ENCODE data around the gene RGS12. TPM values are rescaled to one million over a fixed set of nuclear protein-coding genes. Genes with fewer than 3 reads are reported as not detected.

The RGS12 gene
- total RNA-seq, 1 experiment from 2014 or later = 16.9 TPM

DNA sequence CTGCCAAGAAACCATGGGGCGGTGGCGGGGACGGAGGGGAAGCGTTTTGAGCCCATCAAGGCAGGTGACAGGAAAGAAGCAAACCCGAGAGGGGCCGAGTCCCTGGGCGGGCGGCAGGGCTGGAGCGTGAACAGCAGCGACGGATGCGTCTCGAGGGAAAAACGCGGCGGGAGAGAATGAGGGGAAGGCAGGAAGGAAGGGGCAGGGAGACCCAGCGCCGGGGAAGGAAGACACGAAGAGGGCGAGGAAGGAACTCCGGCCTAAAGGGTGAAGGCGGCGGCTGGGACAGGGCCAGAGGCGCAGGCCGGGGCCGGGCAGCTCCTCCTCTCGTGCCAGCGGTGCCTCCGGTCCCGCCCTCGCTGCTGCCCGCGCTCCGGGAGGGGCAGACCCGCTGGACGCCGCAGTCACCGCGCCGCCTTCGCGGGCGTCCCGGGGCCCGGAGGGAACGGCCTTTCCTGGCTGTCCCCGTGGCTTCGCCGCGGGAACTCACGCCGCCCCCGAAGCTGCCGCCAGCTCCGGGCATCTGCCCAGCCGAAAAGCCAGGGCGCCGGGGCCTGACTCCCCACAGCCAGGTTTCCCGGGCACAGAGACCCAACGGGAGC is 751 bp upstream of the RGS12 start:
- no peaks in the 10 kb centered on the region; a peak in 1 of 7 replicates for H3K36me3 Mint-ChIP-seq (ENCODE audit: insufficient read depth in 1 of 3, low read depth in 3 of 3)
- Histone ChIP-seq H3K23me2 (ENCODE audit: insufficient read length, low read depth, low read length, poor library complexity, severe bottlenecking) (peaks cover 16% of the 10 kb centered on the region), H3K4ac (ENCODE audit: low read depth, low read length) (no peak overlapping the region), H3K9me3 (ENCODE audit: control insufficient read depth, low read depth, low read length) (no peaks in the 10 kb centered on the region), H4K20me1 (ENCODE audit: control insufficient read depth, insufficient read depth, insufficient read length) (no peaks in the 10 kb centered on the region), H3K9ac (ENCODE audit: extremely low read depth, insufficient read length, low read length) (no peak overlapping the region), H2BK15ac (ENCODE audit: low read depth, low read length) (no peak overlapping the region), H3K4me2 (ENCODE audit: insufficient read depth, insufficient read length, low read length) (peak overlapping the region; percentile 71), H2AK5ac (ENCODE audit: insufficient read length, low read length) (no peak overlapping the region), H4K8ac (replicated peaks; ENCODE audit: insufficient read length, low read depth, low read length) (no peak overlapping the region), H3K79me1 (ENCODE audit: insufficient read depth, low read depth, low read length, poor library complexity, severe bottlenecking) (no peaks in the 10 kb centered on the region), H3K23ac (ENCODE audit: insufficient read length, low read depth, low read length) (no peak overlapping the region), H3K14ac (ENCODE audit: insufficient read depth, low read length) (no peak overlapping the region), H3K79me2 (ENCODE audit: insufficient read depth, low read length) (no peaks in the 10 kb centered on the region), H3T11ph (ENCODE audit: low read length) (no peak overlapping the region), H2BK5ac (ENCODE audit: insufficient read length, low read length) (no peak overlapping the region), H3K56ac (ENCODE audit: insufficient read length, low read depth, low read length) (no peak overlapping the region), H3K27me3 (ENCODE audit: insufficient read depth, low read length) (no peaks in the 10 kb centered on the region; the same call in 1 of the 2 replicates), H4K5ac (ENCODE audit: insufficient read length, low read depth, low read length) (no peak overlapping the region), H3K4me1 (ENCODE audit: insufficient read depth, low read length) (no peaks in the 10 kb centered on the region), H2BK120ac (ENCODE audit: low read depth, low read length, poor library complexity, severe bottlenecking) (no peak overlapping the region), H4K91ac (ENCODE audit: insufficient read length, low read depth, low read length) (no peak overlapping the region), H2AFZ (ENCODE audit: low read length) (no peak overlapping the region), H2BK12ac (ENCODE audit: insufficient read length, low read depth, low read length) (no peak overlapping the region), H2BK20ac (ENCODE audit: low read depth, low read length, poor library complexity, severe bottlenecking) (no peak overlapping the region), H3K27ac (ENCODE audit: insufficient read length, low read depth, low read length) (no peak overlapping the region), H3K18ac (ENCODE audit: insufficient read length, low read depth, low read length) (no peak overlapping the region)
- no CpG with 5 or more reads among the region's 60 CpGs for WGBS (ENCODE audit: extremely low coverage, insufficient read length, low lambda C conversion rate)
- H3K27ac Mint-ChIP-seq = no peak overlapping the region
- TF ChIP-seq, protein P1, sequence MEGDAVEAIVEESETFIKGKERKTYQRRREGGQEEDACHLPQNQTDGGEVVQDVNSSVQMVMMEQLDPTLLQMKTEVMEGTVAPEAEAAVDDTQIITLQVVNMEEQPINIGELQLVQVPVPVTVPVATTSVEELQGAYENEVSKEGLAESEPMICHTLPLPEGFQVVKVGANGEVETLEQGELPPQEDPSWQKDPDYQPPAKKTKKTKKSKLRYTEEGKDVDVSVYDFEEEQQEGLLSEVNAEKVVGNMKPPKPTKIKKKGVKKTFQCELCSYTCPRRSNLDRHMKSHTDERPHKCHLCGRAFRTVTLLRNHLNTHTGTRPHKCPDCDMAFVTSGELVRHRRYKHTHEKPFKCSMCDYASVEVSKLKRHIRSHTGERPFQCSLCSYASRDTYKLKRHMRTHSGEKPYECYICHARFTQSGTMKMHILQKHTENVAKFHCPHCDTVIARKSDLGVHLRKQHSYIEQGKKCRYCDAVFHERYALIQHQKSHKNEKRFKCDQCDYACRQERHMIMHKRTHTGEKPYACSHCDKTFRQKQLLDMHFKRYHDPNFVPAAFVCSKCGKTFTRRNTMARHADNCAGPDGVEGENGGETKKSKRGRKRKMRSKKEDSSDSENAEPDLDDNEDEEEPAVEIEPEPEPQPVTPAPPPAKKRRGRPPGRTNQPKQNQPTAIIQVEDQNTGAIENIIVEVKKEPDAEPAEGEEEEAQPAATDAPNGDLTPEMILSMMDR (conservative IDR thresholded peaks at IDR 0.05) = no peak
- peak overlapping the region; percentile 79 to 88 for H3K4me3 Mint-ChIP-seq
- H3K27me3 Mint-ChIP-seq (ENCODE audit: low read depth) = peaks cover 25% of the 10 kb centered on the region
- peaks cover 26 to 35% of the 10 kb centered on the region in 2 experiments for H3K4me1 Mint-ChIP-seq
- no peaks in the 10 kb centered on the region for H3K9me3 Mint-ChIP-seq
- peak; percentile 53 for DNase-seq

All from H9 (cell line).